ENCODE measurements around the gene CDCA5. TPM values are rescaled to one million over a fixed set of nuclear protein-coding genes. Genes with fewer than 3 reads are reported as not detected.

CDCA5 gene, protein sequence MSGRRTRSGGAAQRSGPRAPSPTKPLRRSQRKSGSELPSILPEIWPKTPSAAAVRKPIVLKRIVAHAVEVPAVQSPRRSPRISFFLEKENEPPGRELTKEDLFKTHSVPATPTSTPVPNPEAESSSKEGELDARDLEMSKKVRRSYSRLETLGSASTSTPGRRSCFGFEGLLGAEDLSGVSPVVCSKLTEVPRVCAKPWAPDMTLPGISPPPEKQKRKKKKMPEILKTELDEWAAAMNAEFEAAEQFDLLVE
- total RNA-seq, result 10 to 100 TPM in 1 of 4 donors, 1 to 10 TPM in 2, under 1 TPM in 1; 0.94 to 27.2 (median 6.4) TPM

DNA sequence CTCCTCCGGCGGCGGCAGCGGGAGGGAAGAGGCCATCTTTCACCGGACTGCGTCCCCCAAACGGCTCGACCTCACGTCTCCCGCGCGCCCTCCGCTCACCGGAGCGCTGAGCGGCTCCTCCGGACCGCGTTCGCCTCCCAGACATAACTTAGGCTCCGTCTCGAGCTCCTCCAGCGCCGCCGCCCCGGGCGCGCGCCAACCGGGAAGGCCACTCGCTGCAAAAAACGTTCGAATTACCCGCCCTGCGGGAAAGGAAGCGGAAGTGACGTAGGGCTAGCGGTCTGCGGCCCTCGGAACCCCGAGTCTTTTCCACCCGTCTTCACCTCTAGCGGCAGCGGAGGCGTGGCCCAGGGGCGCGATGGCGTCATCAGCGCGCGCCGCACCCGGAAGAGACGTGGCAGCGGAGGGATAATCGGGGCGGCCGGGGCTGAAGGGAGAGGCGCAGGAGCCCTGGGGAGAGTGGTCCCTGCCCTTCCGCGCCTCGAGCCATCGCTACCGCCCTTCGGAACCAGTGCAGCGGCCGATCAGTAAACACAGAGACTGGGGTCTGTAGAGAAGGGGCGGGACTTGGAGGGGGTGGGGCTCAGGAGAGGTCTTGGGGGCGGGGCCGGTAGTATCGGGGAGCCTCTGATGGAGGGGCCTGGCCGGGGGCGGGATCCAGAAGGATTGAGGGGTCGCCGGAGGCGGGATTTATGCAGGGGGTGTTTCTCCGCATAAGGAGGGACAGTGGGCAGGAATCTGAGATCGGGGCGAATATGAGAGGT lies at the start of gene CDCA5, which contains the start of gene ZFPL1:
CDCA5 (minus strand) TSS at position 207 of the 764 bp plus-strand sequence; CDS start at position 145, 62 bp downstream.
ZFPL1 (plus strand) TSS at position 389 of the 764 bp plus-strand sequence. CDS start 477 bp downstream, outside the sequence.
- H3K9me3 ChIP-seq, result no peaks in the 10 kb centered on the region
- peaks cover 6 to 21% (median 8%) of the 10 kb centered on the region in 4 donors for H3K4me1 ChIP-seq
- no peaks in the 10 kb centered on the region for H3K27me3 ChIP-seq
- peak; percentile 93 to 98 (median 96) for DNase-seq
- TF ChIP-seq, protein P1, sequence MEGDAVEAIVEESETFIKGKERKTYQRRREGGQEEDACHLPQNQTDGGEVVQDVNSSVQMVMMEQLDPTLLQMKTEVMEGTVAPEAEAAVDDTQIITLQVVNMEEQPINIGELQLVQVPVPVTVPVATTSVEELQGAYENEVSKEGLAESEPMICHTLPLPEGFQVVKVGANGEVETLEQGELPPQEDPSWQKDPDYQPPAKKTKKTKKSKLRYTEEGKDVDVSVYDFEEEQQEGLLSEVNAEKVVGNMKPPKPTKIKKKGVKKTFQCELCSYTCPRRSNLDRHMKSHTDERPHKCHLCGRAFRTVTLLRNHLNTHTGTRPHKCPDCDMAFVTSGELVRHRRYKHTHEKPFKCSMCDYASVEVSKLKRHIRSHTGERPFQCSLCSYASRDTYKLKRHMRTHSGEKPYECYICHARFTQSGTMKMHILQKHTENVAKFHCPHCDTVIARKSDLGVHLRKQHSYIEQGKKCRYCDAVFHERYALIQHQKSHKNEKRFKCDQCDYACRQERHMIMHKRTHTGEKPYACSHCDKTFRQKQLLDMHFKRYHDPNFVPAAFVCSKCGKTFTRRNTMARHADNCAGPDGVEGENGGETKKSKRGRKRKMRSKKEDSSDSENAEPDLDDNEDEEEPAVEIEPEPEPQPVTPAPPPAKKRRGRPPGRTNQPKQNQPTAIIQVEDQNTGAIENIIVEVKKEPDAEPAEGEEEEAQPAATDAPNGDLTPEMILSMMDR (IDR thresholded peaks at IDR 0.05), result peak in 2 of 6 experiments; percentile 28 to 30
- TF ChIP-seq POLR2A (IDR thresholded peaks at IDR 0.05), result peak; percentile 54 to 67
- H3K4me3 ChIP-seq, result peak within 1 kb of the TSS; percentile 73 to 86 (median 84)
- peaks cover 0 to 41% (median 0%) of the 10 kb centered on the region in 3 donors for H3K36me3 ChIP-seq
- H3K27ac ChIP-seq, result peak within 1 kb of the TSS; percentile 93 to 97 (median 96)

- Histone ChIP-seq H3K27ac (peak overlapping the region; percentile 96 to 99 (median 98)), H3K4me1 (peaks cover 0 to 30% (median 13%) of the 10 kb centered on the region in 4 donors), H3K4me3 (peak overlapping the region; percentile 81 to 96 (median 86)), H3K36me3 (peaks cover 0 to 48% (median 0%) of the 10 kb centered on the region in 3 donors), H3K27me3 (no peaks in the 10 kb centered on the region), H3K9me3 (no peaks in the 10 kb centered on the region)
- DNase-seq, result peak; percentile 86 to 97 (median 96)
- TF ChIP-seq POLR2A (IDR thresholded peaks at IDR 0.05), result peak; percentile 25 to 56
- TF ChIP-seq, protein P1 (IDR thresholded peaks at IDR 0.05), result no peak
Measured at GRCh38 chr11:65132988-65133700, 49.3 kb upstream of the CDCA5 start.

- Histone ChIP-seq H3K36me3 (peaks cover 0 to 55% (median 0%) of the 10 kb centered on the region in 3 donors), H3K27ac (peak overlapping the region in 3 of 4 donors; percentile 96 to 98 (median 97)), H3K9me3 (no peaks in the 10 kb centered on the region), H3K4me3 (peak overlapping the region; percentile 81 to 96 (median 86)), H3K4me1 (peaks cover 0 to 30% (median 13%) of the 10 kb centered on the region in 4 donors), H3K27me3 (no peaks in the 10 kb centered on the region)
- TF ChIP-seq, protein P1 (IDR thresholded peaks at IDR 0.05), result no peak
- TF ChIP-seq POLR2A (IDR thresholded peaks at IDR 0.05), result no peak
- peak in 2 of 3 donors; percentile 82 to 85 for DNase-seq
Measured at GRCh38 chr11:65132238-65132987, 48.6 kb upstream of the CDCA5 start.

DNA sequence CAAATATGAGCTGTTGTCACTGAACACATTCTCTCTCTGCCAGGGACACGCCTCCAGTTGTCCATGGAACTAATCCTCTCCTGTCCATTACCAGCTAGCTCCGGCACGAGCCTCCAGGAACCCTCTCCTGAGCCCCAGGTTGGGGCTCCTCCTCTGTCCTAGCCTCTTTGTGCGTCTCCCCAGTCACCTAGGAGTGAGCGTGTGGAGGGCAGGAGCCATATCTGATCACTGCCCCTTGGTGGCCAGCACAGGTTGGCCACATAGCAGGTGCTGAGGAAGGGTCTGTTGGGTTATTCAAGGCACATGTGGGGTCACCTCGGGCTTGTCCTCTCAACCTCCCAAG lies 48.0 kb upstream of the CDCA5 start:
- peaks cover 0 to 60% (median 0%) of the 10 kb centered on the region in 3 donors for H3K36me3 ChIP-seq
- H3K27me3 ChIP-seq, result no peaks in the 10 kb centered on the region
- DNase-seq, result no peak
- no peak for TF ChIP-seq POLR2A (IDR thresholded peaks at IDR 0.05)
- TF ChIP-seq, protein P1 (IDR thresholded peaks at IDR 0.05), result no peak
- H3K4me1 ChIP-seq, result peaks cover 0 to 30% (median 13%) of the 10 kb centered on the region in 4 donors
- H3K27ac ChIP-seq, result peak overlapping the region in 1 of 4 donors; percentile 97
- H3K4me3 ChIP-seq, result peak overlapping the region in 2 of 4 donors; percentile 4 to 81
- no peaks in the 10 kb centered on the region for H3K9me3 ChIP-seq

Data from Peyer's patch (tissue), 4 donors.